Measurements from ENCODE around the gene TAF4B. TPM values are rescaled to one million over a fixed set of nuclear protein-coding genes. Genes with fewer than 3 reads are reported as not detected.

TAF4B gene
- polyA plus RNA-seq, 1 of the 3 experiments (the other 2 are of a cell fraction): 1.3 TPM

- H3K9ac ChIP-seq: no peak overlapping the region
- POLR2A ChIA-PET: interaction anchor here (0.9 kb wide), 1 partner anchor 141 kb away, joined by 3 read pairs; the partner anchor contains the start of gene KCTD1
- no peaks in the 10 kb centered on the region for H3K79me2 ChIP-seq (ENCODE audit: insufficient read depth)
- H4K20me1 ChIP-seq (ENCODE audit: insufficient read depth): no peaks in the 10 kb centered on the region
- TF ChIP-seq EZH2phosphoT487 (IDR thresholded peaks at IDR 0.05; ENCODE audit: borderline replicate concordance, low read depth) (no peak), FOXJ3 (CRISPR knock-in tag; IDR thresholded peaks at IDR 0.05) (no peak), TCF12 (IDR thresholded peaks at IDR 0.05) (no peak), GABPA (IDR thresholded peaks at IDR 0.05; ENCODE audit: low read depth) (no peak), SMC3 (IDR thresholded peaks at IDR 0.05; ENCODE audit: low read depth, low read length) (no peak), NRF1 (IDR thresholded peaks at IDR 0.05; ENCODE audit: low read depth, low read length) (no peak), EP300 (IDR thresholded peaks at IDR 0.05; ENCODE audit: borderline replicate concordance in 1 of 2, low read depth in 1 of 2, low read length in 1 of 2) (no peak)
- TF ChIP-seq, protein P1, sequence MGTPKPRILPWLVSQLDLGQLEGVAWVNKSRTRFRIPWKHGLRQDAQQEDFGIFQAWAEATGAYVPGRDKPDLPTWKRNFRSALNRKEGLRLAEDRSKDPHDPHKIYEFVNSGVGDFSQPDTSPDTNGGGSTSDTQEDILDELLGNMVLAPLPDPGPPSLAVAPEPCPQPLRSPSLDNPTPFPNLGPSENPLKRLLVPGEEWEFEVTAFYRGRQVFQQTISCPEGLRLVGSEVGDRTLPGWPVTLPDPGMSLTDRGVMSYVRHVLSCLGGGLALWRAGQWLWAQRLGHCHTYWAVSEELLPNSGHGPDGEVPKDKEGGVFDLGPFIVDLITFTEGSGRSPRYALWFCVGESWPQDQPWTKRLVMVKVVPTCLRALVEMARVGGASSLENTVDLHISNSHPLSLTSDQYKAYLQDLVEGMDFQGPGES (IDR thresholded peaks at IDR 0.05; ENCODE audit: low read depth, low read length): no peak
- no peaks in the 10 kb centered on the region for H3K27me3 ChIP-seq (ENCODE audit: insufficient read depth)
- H2AFZ ChIP-seq (ENCODE audit: low read depth): no peak overlapping the region
- H3F3A ChIP-seq (replicated peaks; ENCODE audit: insufficient read depth): no peaks in the 10 kb centered on the region
- CTCF ChIA-PET: interaction anchor here (1.2 to 5.1 kb wide), 5 partner anchors 15 to 598 kb away, joined by 3 to 30 read pairs (median 5); partner anchors contain the start of gene KCTD1
- H3K9me3 ChIP-seq: no peaks in the 10 kb centered on the region
- no peaks in the 10 kb centered on the region for H3K9me2 ChIP-seq
- H3K4me3 ChIP-seq (ENCODE audit: low read depth in 2 of 2, low read length in 1 of 2): no peak overlapping the region
- H3K4me2 ChIP-seq: no peak overlapping the region
- DNase-seq: no peak
- H3K27ac ChIP-seq (ENCODE audit: low read depth in 2 of 2, low read length in 1 of 2): no peak overlapping the region
- no peaks in the 10 kb centered on the region for H3K36me3 ChIP-seq (replicated peaks in 1 of 2; ENCODE audit: control insufficient read depth in 1 of 2, insufficient read depth in 2 of 2, low read length in 1 of 2)
- WGBS (ENCODE audit: low lambda C conversion rate): 92% methylated on average over 15 of the region's 15 CpGs
- H3K4me1 ChIP-seq (ENCODE audit: control insufficient read depth in 1 of 2, insufficient read depth in 2 of 2, low read depth in 1 of 2, low read length in 1 of 2): peaks cover 0 to 2% of the 10 kb centered on the region in 2 experiments; a peak in 1 of 4 replicates
These were observed 180.7 kb downstream of the TAF4B start for GRCh38 chr18:26406854-26407517.

GRCh38 chr18:26407736-26408601 is 181.7 kb downstream of the TAF4B start:
- Histone ChIP-seq H2AFZ (ENCODE audit: low read depth) (no peak overlapping the region), H3K4me2 (no peak overlapping the region), H3K4me1 (ENCODE audit: control insufficient read depth in 1 of 2, insufficient read depth in 2 of 2, low read depth in 1 of 2, low read length in 1 of 2) (peaks cover 0 to 2% of the 10 kb centered on the region in 2 experiments; a peak in 1 of 4 replicates), H3K36me3 (replicated peaks in 1 of 2; ENCODE audit: control insufficient read depth in 1 of 2, insufficient read depth in 2 of 2, low read length in 1 of 2) (no peaks in the 10 kb centered on the region), H3K27me3 (ENCODE audit: insufficient read depth) (no peaks in the 10 kb centered on the region), H3K9me3 (0 out of 2 replicates have a peak, but pooled peaks cover 6% of the 10 kb centered on the region), H3K27ac (ENCODE audit: low read depth in 2 of 2, low read length in 1 of 2) (no peak overlapping the region), H3K79me2 (ENCODE audit: insufficient read depth) (no peaks in the 10 kb centered on the region), H3K9ac (no peak overlapping the region), H3K9me2 (no peaks in the 10 kb centered on the region), H4K20me1 (ENCODE audit: insufficient read depth) (no peaks in the 10 kb centered on the region), H3F3A (replicated peaks; ENCODE audit: insufficient read depth) (no peaks in the 10 kb centered on the region), H3K4me3 (ENCODE audit: low read depth in 2 of 2, low read length in 1 of 2) (no peak overlapping the region)
- ChIA-PET POLR2A (no interaction called here), CTCF (interaction anchor here (1.2 to 5.1 kb wide), 5 partner anchors 16 to 597 kb away, joined by 3 to 30 read pairs (median 5); partner anchors contain the start of gene KCTD1)
- DNase-seq: no peak
- TF ChIP-seq SMC3 (IDR thresholded peaks at IDR 0.05; ENCODE audit: low read depth, low read length) (no peak), MXI1 (IDR thresholded peaks at IDR 0.05; ENCODE audit: low read depth, low read length) (no peak), RXRA (IDR thresholded peaks at IDR 0.05; ENCODE audit: borderline replicate concordance, low read depth) (no peak), NRF1 (IDR thresholded peaks at IDR 0.05; ENCODE audit: low read depth, low read length) (no peak), GATA2 (CRISPR knock-in tag; IDR thresholded peaks at IDR 0.05) (no peak), TAF1 (IDR thresholded peaks at IDR 0.05; ENCODE audit: borderline replicate concordance, low read depth, low read length) (no peak), POLR2AphosphoS5 (IDR thresholded peaks at IDR 0.05; ENCODE audit: low read depth, low read length) (no peak)
- TF ChIP-seq, protein P1 (IDR thresholded peaks at IDR 0.05; ENCODE audit: low read depth, low read length): no peak
- TF ChIP-seq, protein P2, sequence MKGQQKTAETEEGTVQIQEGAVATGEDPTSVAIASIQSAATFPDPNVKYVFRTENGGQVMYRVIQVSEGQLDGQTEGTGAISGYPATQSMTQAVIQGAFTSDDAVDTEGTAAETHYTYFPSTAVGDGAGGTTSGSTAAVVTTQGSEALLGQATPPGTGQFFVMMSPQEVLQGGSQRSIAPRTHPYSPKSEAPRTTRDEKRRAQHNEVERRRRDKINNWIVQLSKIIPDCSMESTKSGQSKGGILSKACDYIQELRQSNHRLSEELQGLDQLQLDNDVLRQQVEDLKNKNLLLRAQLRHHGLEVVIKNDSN (IDR thresholded peaks at IDR 0.05; ENCODE audit: borderline replicate concordance, low read depth): no peak
- TF ChIP-seq, protein P3, sequence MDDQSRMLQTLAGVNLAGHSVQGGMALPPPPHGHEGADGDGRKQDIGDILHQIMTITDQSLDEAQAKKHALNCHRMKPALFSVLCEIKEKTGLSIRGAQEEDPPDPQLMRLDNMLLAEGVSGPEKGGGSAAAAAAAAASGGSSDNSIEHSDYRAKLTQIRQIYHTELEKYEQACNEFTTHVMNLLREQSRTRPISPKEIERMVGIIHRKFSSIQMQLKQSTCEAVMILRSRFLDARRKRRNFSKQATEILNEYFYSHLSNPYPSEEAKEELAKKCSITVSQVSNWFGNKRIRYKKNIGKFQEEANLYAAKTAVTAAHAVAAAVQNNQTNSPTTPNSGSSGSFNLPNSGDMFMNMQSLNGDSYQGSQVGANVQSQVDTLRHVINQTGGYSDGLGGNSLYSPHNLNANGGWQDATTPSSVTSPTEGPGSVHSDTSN (IDR thresholded peaks at IDR 0.05): no peak
- 88% methylated on average over 10 of the region's 16 CpGs for WGBS (ENCODE audit: low lambda C conversion rate)

Data from SK-N-SH (cell line).